Measurements from ENCODE around the gene ZNF267. TPM values are rescaled to one million over a fixed set of nuclear protein-coding genes. Genes with fewer than 3 reads are reported as not detected.
A peak's percentile ranks its signal among the peaks of the same experiment; 100 is the strongest.

The ZNF267 gene
- total RNA-seq, 1 donor from 2014 or later = 15.0 TPM

- DNase-seq (ENCODE audit: low read depth, low spot score) = no peak
- no peak overlapping the region for H3K4me3 Mint-ChIP-seq
- H3K27ac Mint-ChIP-seq (ENCODE audit: unreplicated experiment) = no peak overlapping the region
- peaks cover 2% of the 10 kb centered on the region for H3K9me3 Mint-ChIP-seq
- peaks cover 88% of the 10 kb centered on the region for H3K27me3 Mint-ChIP-seq (ENCODE audit: low read depth)
- no peak for TF ChIP-seq CTCF (conservative IDR thresholded peaks at IDR 0.05)
- H3K36me3 Mint-ChIP-seq (ENCODE audit: low read depth) = no peaks in the 10 kb centered on the region
- no peaks in the 10 kb centered on the region for H3K4me1 Mint-ChIP-seq
Observed at GRCh38 chr16:31860508-31860907, 13.1 kb upstream of the ZNF267 start.

- Mint-ChIP-seq H3K27me3 (ENCODE audit: low read depth) (peaks cover 88% of the 10 kb centered on the region), H3K27ac (ENCODE audit: unreplicated experiment) (no peak overlapping the region), H3K4me3 (no peak overlapping the region), H3K9me3 (no peaks in the 10 kb centered on the region), H3K36me3 (ENCODE audit: low read depth) (no peaks in the 10 kb centered on the region), H3K4me1 (no peaks in the 10 kb centered on the region)
- TF ChIP-seq CTCF (conservative IDR thresholded peaks at IDR 0.05) = no peak
- no peak for DNase-seq (ENCODE audit: low read depth, low spot score)
Observed at GRCh38 chr16:31861455-31861854, 12.2 kb upstream of the ZNF267 start.

GRCh38 chr16:31862761-31863160 lies 10.8 kb upstream of the ZNF267 start:
- Mint-ChIP-seq H3K27ac (ENCODE audit: unreplicated experiment) (no peak overlapping the region), H3K4me3 (no peak overlapping the region), H3K27me3 (ENCODE audit: low read depth) (peaks cover 87% of the 10 kb centered on the region), H3K4me1 (no peaks in the 10 kb centered on the region), H3K9me3 (no peaks in the 10 kb centered on the region), H3K36me3 (ENCODE audit: low read depth) (no peaks in the 10 kb centered on the region)
- no peak for TF ChIP-seq CTCF (conservative IDR thresholded peaks at IDR 0.05)
- no peak for DNase-seq (ENCODE audit: low read depth, low spot score)

GRCh38 chr16:31868164-31868563 lies 5.4 kb upstream of the ZNF267 start:
- peaks cover 67% of the 10 kb centered on the region for H3K27me3 Mint-ChIP-seq (ENCODE audit: low read depth)
- TF ChIP-seq CTCF (conservative IDR thresholded peaks at IDR 0.05) = no peak
- DNase-seq (ENCODE audit: low read depth, low spot score) = no peak
- H3K4me1 Mint-ChIP-seq = peaks cover 2% of the 10 kb centered on the region
- no peak overlapping the region for H3K4me3 Mint-ChIP-seq
- no peaks in the 10 kb centered on the region for H3K9me3 Mint-ChIP-seq
- H3K36me3 Mint-ChIP-seq (ENCODE audit: low read depth) = no peaks in the 10 kb centered on the region
- no peak overlapping the region for H3K27ac Mint-ChIP-seq (ENCODE audit: unreplicated experiment)

GRCh38 chr16:31868691-31869167 lies 4.9 kb upstream of the ZNF267 start:
- H3K27me3 Mint-ChIP-seq (ENCODE audit: low read depth) = peaks cover 61% of the 10 kb centered on the region
- no peak overlapping the region for H3K27ac Mint-ChIP-seq (ENCODE audit: unreplicated experiment)
- H3K9me3 Mint-ChIP-seq = no peaks in the 10 kb centered on the region
- peaks cover 4% of the 10 kb centered on the region for H3K4me1 Mint-ChIP-seq
- DNase-seq (ENCODE audit: low read depth, low spot score) = peak; percentile 86
- H3K4me3 Mint-ChIP-seq = peak overlapping the region; percentile 41
- TF ChIP-seq CTCF (conservative IDR thresholded peaks at IDR 0.05) = peak; percentile 86
- H3K36me3 Mint-ChIP-seq (ENCODE audit: low read depth) = no peaks in the 10 kb centered on the region

Measured in neural crest cell (in vitro differentiated cells).